ENCODE data around the gene LOXL3. TPM values are rescaled to one million over a fixed set of nuclear protein-coding genes. Genes with fewer than 3 reads are reported as not detected.

Gene LOXL3
- total and polyA plus RNA-seq, 2 of the 8 experiments (the other 6 are each of a cell fraction or from before 2014, with no cell fraction given): 22.4 to 27.2 TPM

- Histone ChIP-seq H3K27ac (ENCODE audit: low read depth, low read length) (no peak within 1 kb of the TSS), H3K23ac (ENCODE audit: insufficient read length) (no peak within 1 kb of the TSS), H3K23me2 (ENCODE audit: low read depth, low read length) (peaks cover 9% of the 10 kb centered on the region; the same call in 1 of the 2 replicates), H3K4me3 (ENCODE audit: extremely low read depth in 1 of 4, insufficient read depth in 2 of 4, low read depth in 3 of 4, low read length in 4 of 4) (no peak within 1 kb of the TSS), H2BK5ac (ENCODE audit: low read depth, low read length) (no peak within 1 kb of the TSS; the same call in 1 of the 2 replicates), H3K56ac (replicated peaks; ENCODE audit: insufficient read length, low read depth, low read length) (no peak within 1 kb of the TSS), H3K27me3 (replicated peaks in 1 of 4; ENCODE audit: control insufficient read depth in 3 of 4, extremely low read depth in 1 of 4, insufficient read depth in 3 of 4, low read length in 3 of 4) (peaks cover 0 to 10% (median 3%) of the 10 kb centered on the region in 4 experiments; a peak in 4 of 7 replicates), H2AFZ (ENCODE audit: low read length) (no peak within 1 kb of the TSS), H3K36me3 (ENCODE audit: control insufficient read depth in 2 of 4, insufficient read depth in 4 of 4, low read length in 3 of 4) (peaks cover 5 to 18% (median 13%) of the 10 kb centered on the region in 4 experiments; a peak in 6 of 8 replicates), H3K18ac (ENCODE audit: extremely low read depth, low read length) (no peak within 1 kb of the TSS), H4K91ac (replicated peaks; ENCODE audit: insufficient read length, low read length) (no peak within 1 kb of the TSS), H3K4me2 (ENCODE audit: insufficient read depth in 1 of 2, low read depth in 2 of 2, low read length in 2 of 2) (no peak within 1 kb of the TSS), H3K9me3 (ENCODE audit: insufficient read depth in 2 of 2, low read depth in 1 of 2, low read length in 1 of 2) (no peaks in the 10 kb centered on the region), H2BK20ac (ENCODE audit: low read length) (no peak within 1 kb of the TSS), H3K79me2 (ENCODE audit: control insufficient read depth in 1 of 2, insufficient read depth in 2 of 2, low read length in 2 of 2) (peaks cover 0 to 18% of the 10 kb centered on the region in 2 experiments; a peak in 2 of 4 replicates), H4K5ac (ENCODE audit: insufficient read length, low read depth, low read length) (no peak within 1 kb of the TSS), H3K4me1 (replicated peaks in 1 of 4; ENCODE audit: control insufficient read depth in 3 of 4, insufficient read depth in 4 of 4, low read length in 3 of 4) (peaks cover 3 to 13% (median 6%) of the 10 kb centered on the region in 4 experiments; a peak in 6 of 7 replicates), H2BK12ac (ENCODE audit: low read depth, low read length) (no peak within 1 kb of the TSS), H2BK120ac (replicated peaks; ENCODE audit: low read depth, low read length) (no peak within 1 kb of the TSS), H3K79me1 (ENCODE audit: low read depth, low read length) (peaks cover 8% of the 10 kb centered on the region), H3K14ac (ENCODE audit: insufficient read length) (no peak within 1 kb of the TSS), H4K20me1 (replicated peaks in 1 of 2; ENCODE audit: control insufficient read depth in 1 of 2, insufficient read depth in 2 of 2, low read length in 2 of 2) (peaks cover 3% of the 10 kb centered on the region in 2 experiments), H3K4ac (replicated peaks; ENCODE audit: insufficient read length, low read depth, low read length) (no peak within 1 kb of the TSS), H2AK5ac (ENCODE audit: low read depth, low read length) (no peak within 1 kb of the TSS), H4K8ac (ENCODE audit: extremely low read depth, insufficient read depth, low read length) (0 out of 2 replicates have a peak within 1 kb of the TSS, but pooled peaks have one; percentile 31), H2BK15ac (ENCODE audit: low read length) (0 out of 2 replicates have a peak within 1 kb of the TSS, but pooled peaks have one; percentile 88), H3K9ac (replicated peaks in 1 of 4; ENCODE audit: extremely low read depth in 1 of 4, low read depth in 3 of 4, low read length in 3 of 4) (no peak within 1 kb of the TSS)
- DNase-seq (ENCODE audit: low read depth in 1 of 2, low spot score in 2 of 2) (peak in 1 of 2 experiments; percentile 49), FAIRE-seq (peak; percentile 84)
- POLR2A ChIA-PET (ENCODE audit: partially characterized antibody): interaction anchor here (1.0 to 1.6 kb wide), 9 partner anchors 10 to 43 kb away, joined by 3 to 6 read pairs (median 4); partner anchors contain the start of genes CCDC142, PCGF1, TLX2 and TTC31
- CTCF ChIA-PET (ENCODE audit: partially characterized antibody): interaction anchor here (1.0 to 1.7 kb wide), 7 partner anchors 11 to 65 kb away, joined by 3 to 11 read pairs (median 3); no protein-coding TSS in a partner anchor
- TF ChIP-seq CHD2 (IDR thresholded peaks at IDR 0.05; ENCODE audit: low read length) (no peak), SP1 (IDR thresholded peaks at IDR 0.05; ENCODE audit: low read depth, low read length) (0 out of 2 replicates have a peak, but pooled peaks have one; percentile 14), TAF1 (IDR thresholded peaks at IDR 0.05; ENCODE audit: low read depth, low read length) (0 out of 2 replicates have a peak, but pooled peaks have one; percentile 5), CREB1 (IDR thresholded peaks at IDR 0.05) (peak; percentile 64; the same call in 1 of the 2 replicates), POU5F1 (IDR thresholded peaks at IDR 0.05; ENCODE audit: low read depth, low read length) (no peak), POLR2AphosphoS5 (IDR thresholded peaks at IDR 0.05; ENCODE audit: low read depth, low read length) (peak; percentile 51), BCL11A (IDR thresholded peaks at IDR 0.05; ENCODE audit: low read depth in 2 of 2, low read length in 2 of 2) (no peak), SIX5 (IDR thresholded peaks at IDR 0.05; ENCODE audit: low read depth, low read length) (peak; percentile 69), POLR2A (IDR thresholded peaks at IDR 0.05; ENCODE audit: control extremely low read depth in 1 of 2, low read depth in 2 of 2, low read length in 2 of 2) (0 out of 3 replicates have a peak, but pooled peaks of 1 of the 2 experiments have one; percentile 26)
- WGBS, 2 experiments (ENCODE audit: extremely low coverage in 1 of 2, insufficient coverage in 1 of 2, insufficient read length in 1 of 2, insufficient replicate concordance in 2 of 2, low coverage in 1 of 2, low lambda C conversion rate in 2 of 2, missing lambda C conversion rate in 1 of 2): 90% methylated on average over 11 of the region's 11 CpGs; no CpG with 5 or more reads in 1 of the 2 experiments
These were observed 27.8 kb downstream of the LOXL3 start, which contains the start of gene DQX1 for GRCh38 chr2:74525717-74526648. TSS of gene DQX1 (minus strand) at chr2:74526231. CDS start at chr2:74525729, 502 bp downstream.
